ENCODE data around the gene HMGB1. TPM values are rescaled to one million over a fixed set of nuclear protein-coding genes. Genes with fewer than 3 reads are reported as not detected.
A peak's percentile ranks its signal among the peaks of the same experiment; 100 is the strongest.
"Not testable (repeated sequence)": the region's sequence is repeated elsewhere in the genome, so short reads cannot be mapped to it uniquely, and the experiment has no call there.

Gene HMGB1
- total RNA-seq, 1 experiment from 2014 or later = 567 TPM

DNA sequence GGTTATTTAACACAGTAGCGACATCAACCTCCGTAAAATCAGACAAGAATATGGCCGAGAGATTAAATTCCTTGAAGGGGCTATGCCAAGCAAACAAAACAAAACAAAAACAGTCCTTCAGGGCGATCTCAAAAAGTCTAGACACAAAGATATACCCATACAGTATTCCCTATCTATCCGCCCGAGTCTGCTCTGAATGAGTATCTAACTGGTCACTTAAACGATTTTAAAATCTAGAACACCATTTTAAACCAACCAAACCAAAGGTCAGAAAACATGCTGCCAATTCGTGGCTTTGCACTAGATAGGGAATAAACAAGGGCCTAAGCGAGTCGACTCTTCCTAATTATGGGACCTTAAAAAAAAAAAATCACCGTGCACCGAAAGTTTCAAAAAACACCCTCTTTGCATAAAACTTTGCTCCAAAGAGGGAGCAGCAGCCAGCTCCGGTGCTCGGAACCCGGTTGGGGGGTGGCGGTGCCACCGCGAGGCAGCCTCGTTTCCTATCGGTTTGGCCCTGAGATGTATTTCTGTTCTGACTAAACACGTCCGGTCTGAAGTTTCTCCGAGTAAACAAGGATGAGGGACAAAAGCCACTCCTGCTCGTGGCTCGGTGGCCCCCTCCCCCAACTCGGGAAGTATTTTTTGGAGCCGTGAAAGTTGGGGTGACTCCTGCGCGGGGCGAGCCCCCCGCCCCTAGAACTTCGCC lies 1.8 kb downstream of the HMGB1 start:
- ATAC-seq = peak; percentile 9; the same call in 1 of the 2 replicates
- peak overlapping the region; percentile 86 for H3K4me3 ChIP-seq (ENCODE audit: low read length)
- TF ChIP-seq EZH2phosphoT487 (IDR thresholded peaks at IDR 0.05; ENCODE audit: borderline replicate concordance, low read length) (no peak), EZH2 (IDR thresholded peaks at IDR 0.05; ENCODE audit: low read length, unreplicated experiment) (no peak), CTCF (conservative IDR thresholded peaks at IDR 0.05; ENCODE audit: low read depth, low read length) (no peak)
- H3K9me2 ChIP-seq (replicated peaks; ENCODE audit: low read length) = no peaks in the 10 kb centered on the region
- H3K79me2 ChIP-seq (ENCODE audit: low read length) = peaks cover 33% of the 10 kb centered on the region
- H3K4me1 ChIP-seq (ENCODE audit: insufficient read depth, low read length) = peaks cover 24% of the 10 kb centered on the region
- H3K36me3 ChIP-seq (ENCODE audit: low read depth, low read length) = peaks cover 33% of the 10 kb centered on the region
- peaks cover 4% of the 10 kb centered on the region for H3F3A ChIP-seq (ENCODE audit: low read length, unreplicated experiment)
- H3K4me2 ChIP-seq (ENCODE audit: low read length) = peak overlapping the region; percentile 90
- H4K20me1 ChIP-seq (ENCODE audit: low read length) = peaks cover 18% of the 10 kb centered on the region; the same call in 1 of the 2 replicates
- TSS peak; percentile 26 for BruUV-seq (replicated peaks)
- ChIA-PET POLR2A (ENCODE audit: unreplicated experiment) (no interaction called here), CTCF (interaction anchor here (0.6 kb wide), 1 partner anchor 332 kb away, joined by 4 read pairs; no protein-coding TSS in a partner anchor)
- intact Hi-C loops (cut with micrococcal nuclease) = no loop called here
- 0 out of 2 replicates have a peak overlapping the region, but pooled peaks have one; percentile 8 for H2AFZ ChIP-seq (ENCODE audit: low read length)
- no peaks in the 10 kb centered on the region for H3K27me3 ChIP-seq (ENCODE audit: low read length)
- peak overlapping the region; percentile 83 for H3K9ac ChIP-seq (ENCODE audit: low read length)
- DNase-seq = peak; percentile 51
- H3K27ac ChIP-seq (ENCODE audit: low read length) = peak overlapping the region; percentile 78
- no peaks in the 10 kb centered on the region for H3K9me3 ChIP-seq (ENCODE audit: low read length)

- BruUV-seq (replicated peaks); H3K4me2 ChIP-seq (ENCODE audit: low read length); H3K9ac ChIP-seq (ENCODE audit: low read length); POLR2A ChIA-PET (ENCODE audit: unreplicated experiment); CTCF ChIA-PET; H3K9me3 ChIP-seq (ENCODE audit: low read length); H3K27ac ChIP-seq (ENCODE audit: low read length); H3K27me3 ChIP-seq (ENCODE audit: low read length); ATAC-seq; H3F3A ChIP-seq (ENCODE audit: low read length, unreplicated experiment); H3K9me2 ChIP-seq (replicated peaks; ENCODE audit: low read length); H2AFZ ChIP-seq (ENCODE audit: low read length); H3K4me3 ChIP-seq (ENCODE audit: low read length): not testable (repeated sequence)
- Histone ChIP-seq H3K36me3 (ENCODE audit: low read depth, low read length) (peaks cover 36% of the 10 kb centered on the region), H3K79me2 (ENCODE audit: low read length) (peaks cover 33% of the 10 kb centered on the region), H4K20me1 (ENCODE audit: low read length) (peaks cover 18% of the 10 kb centered on the region; the same call in 1 of the 2 replicates), H3K4me1 (ENCODE audit: insufficient read depth, low read length) (peaks cover 15% of the 10 kb centered on the region)
- DNase-seq = peak; percentile 20
- intact Hi-C loops (cut with micrococcal nuclease) = loop anchor here (1.0 to 2.0 kb wide), 3 partner anchors 41 to 329 kb away; no protein-coding TSS in a partner anchor
- peak; percentile 46 for TF ChIP-seq CTCF (conservative IDR thresholded peaks at IDR 0.05; ENCODE audit: low read depth, low read length)
Observed at GRCh38 chr13:30461279-30462066, 4.3 kb downstream of the HMGB1 start.
